Right lobe of liver (tissue), 4 donors: Measurements from ENCODE around the gene GALNT10.

Source experiments
- POLR2A ChIP-seq: fragments of 450-650 bp; IDR thresholded peaks from one replicate; pipeline ENCODE4 v1.6.1; 2017; ENCODE audit warnings: antibody characterized with exemption, mild to moderate bottlenecking
- TF ChIP-seq, protein P1 (sequence below), 4 donors: fragments of 200-600 bp in 3 of 4; fragments of 450-650 bp in 1 of 4; IDR thresholded peaks; one replicate each; pipeline versions ENCODE4 v1.5.1 to v1.8.0; 2016 to 2022; ENCODE audit warnings: antibody characterized with exemption in 4 of 4, mild to moderate bottlenecking in 2 of 4
- donor health status: DM: no; HTN: no; CAD: no.
- donor health status: DM: no; HTN: no; CAD: no.
- donor health status: DM: no; HTN: yes; CAD: no.

DNA sequence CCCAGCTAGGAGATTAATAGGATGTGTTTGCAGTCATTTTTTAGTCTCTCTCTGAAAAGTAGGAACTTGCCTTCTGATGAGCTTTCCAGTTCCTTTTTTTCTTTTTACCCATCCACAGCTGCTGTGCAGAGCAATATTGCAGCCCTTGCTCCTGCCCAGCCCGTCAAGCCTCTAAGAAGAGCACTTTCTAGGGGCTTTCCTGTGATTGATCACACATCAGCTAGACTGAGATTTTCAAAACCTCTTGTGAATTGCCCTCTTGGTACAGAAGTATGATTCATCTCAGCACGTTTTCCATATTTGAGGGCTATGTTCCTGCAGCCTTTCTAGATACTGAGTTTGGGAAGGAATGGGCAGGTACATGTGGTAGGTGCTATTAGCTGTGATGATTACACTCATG, 93.9 kb downstream of the GALNT10 start:
- TF ChIP-seq, protein P1, sequence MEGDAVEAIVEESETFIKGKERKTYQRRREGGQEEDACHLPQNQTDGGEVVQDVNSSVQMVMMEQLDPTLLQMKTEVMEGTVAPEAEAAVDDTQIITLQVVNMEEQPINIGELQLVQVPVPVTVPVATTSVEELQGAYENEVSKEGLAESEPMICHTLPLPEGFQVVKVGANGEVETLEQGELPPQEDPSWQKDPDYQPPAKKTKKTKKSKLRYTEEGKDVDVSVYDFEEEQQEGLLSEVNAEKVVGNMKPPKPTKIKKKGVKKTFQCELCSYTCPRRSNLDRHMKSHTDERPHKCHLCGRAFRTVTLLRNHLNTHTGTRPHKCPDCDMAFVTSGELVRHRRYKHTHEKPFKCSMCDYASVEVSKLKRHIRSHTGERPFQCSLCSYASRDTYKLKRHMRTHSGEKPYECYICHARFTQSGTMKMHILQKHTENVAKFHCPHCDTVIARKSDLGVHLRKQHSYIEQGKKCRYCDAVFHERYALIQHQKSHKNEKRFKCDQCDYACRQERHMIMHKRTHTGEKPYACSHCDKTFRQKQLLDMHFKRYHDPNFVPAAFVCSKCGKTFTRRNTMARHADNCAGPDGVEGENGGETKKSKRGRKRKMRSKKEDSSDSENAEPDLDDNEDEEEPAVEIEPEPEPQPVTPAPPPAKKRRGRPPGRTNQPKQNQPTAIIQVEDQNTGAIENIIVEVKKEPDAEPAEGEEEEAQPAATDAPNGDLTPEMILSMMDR (IDR thresholded peaks at IDR 0.05), result no peak
- no peak for TF ChIP-seq POLR2A
